ENCODE data around the gene LRRC8E. TPM values are rescaled to one million over a fixed set of nuclear protein-coding genes. Genes with fewer than 3 reads are reported as not detected.
"Not testable (repeated sequence)": the region's sequence is repeated elsewhere in the genome, so short reads cannot be mapped to it uniquely, and the experiment has no call there.

LRRC8E gene
- total RNA-seq, 1 experiment from 2014 or later: 10.3 TPM

DNA sequence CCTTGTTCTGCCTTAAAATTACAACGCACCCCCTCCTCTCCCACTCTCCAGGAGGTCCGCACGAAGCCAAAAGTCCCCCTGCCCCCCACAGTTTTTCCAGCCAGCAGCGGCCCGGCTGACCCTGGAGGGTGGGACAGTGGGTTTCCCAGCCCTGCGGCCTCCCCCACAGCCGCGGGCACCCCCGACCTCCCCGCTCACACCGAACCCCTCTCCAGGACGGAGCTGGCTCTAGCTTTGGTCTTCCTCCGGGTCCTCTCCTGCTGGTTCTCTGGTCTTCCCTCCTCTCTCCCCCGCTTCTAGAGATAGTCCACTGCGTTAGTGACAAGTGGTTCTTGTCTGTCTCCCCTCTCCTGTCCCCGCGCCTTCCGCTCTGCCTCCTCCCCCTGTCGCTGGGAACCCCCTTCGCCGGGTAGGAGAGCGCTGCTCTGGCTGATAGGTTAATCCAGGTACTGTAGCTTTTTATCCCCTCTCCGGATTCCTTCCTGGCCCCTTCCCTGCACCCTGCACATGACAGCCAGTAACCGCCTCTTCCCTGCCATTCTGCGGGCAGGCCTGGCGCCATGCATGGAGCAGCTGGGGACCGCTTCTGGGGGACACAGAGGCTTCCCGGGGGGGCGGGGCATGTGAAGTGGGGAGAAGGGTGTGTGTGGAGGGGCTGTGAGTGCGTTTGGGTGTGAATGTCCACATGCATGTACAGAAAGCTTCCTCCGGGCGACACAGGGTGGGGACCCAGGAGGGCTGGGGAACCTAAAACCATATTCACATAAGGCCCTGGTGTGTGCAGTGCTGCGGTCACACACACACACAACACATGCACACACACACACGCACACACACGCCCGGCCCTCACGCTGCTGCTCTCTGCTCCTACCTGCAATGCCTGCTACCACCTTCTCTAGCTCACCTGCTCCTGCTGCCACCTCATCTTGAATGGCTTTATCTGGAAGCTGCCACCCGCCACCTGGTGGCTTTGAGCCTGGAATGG, 31.3 kb upstream of the LRRC8E start:
- no peaks in the 10 kb centered on the region for H3K9me3 Mint-ChIP-seq (ENCODE audit: unreplicated experiment)
- CTCF ChIA-PET: interaction anchor here (0.6 to 2.4 kb wide), 5 partner anchors 8 to 468 kb away, joined by 3 to 7 read pairs (median 3); partner anchors contain the start of gene MAP2K7
- H3K27me3 Mint-ChIP-seq (ENCODE audit: insufficient read depth, unreplicated experiment): no peaks in the 10 kb centered on the region
- TF ChIP-seq, protein P1, sequence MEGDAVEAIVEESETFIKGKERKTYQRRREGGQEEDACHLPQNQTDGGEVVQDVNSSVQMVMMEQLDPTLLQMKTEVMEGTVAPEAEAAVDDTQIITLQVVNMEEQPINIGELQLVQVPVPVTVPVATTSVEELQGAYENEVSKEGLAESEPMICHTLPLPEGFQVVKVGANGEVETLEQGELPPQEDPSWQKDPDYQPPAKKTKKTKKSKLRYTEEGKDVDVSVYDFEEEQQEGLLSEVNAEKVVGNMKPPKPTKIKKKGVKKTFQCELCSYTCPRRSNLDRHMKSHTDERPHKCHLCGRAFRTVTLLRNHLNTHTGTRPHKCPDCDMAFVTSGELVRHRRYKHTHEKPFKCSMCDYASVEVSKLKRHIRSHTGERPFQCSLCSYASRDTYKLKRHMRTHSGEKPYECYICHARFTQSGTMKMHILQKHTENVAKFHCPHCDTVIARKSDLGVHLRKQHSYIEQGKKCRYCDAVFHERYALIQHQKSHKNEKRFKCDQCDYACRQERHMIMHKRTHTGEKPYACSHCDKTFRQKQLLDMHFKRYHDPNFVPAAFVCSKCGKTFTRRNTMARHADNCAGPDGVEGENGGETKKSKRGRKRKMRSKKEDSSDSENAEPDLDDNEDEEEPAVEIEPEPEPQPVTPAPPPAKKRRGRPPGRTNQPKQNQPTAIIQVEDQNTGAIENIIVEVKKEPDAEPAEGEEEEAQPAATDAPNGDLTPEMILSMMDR (IDR thresholded peaks at IDR 0.05; ENCODE audit: unreplicated experiment): no peak
- no peaks in the 10 kb centered on the region for H3K4me1 Mint-ChIP-seq (ENCODE audit: insufficient read depth, unreplicated experiment)
- no TSS peak for BruUV-seq (replicated peaks)
- H3K36me3 Mint-ChIP-seq (ENCODE audit: insufficient read depth, unreplicated experiment): no peaks in the 10 kb centered on the region
- POLR2A ChIA-PET: interaction anchor here (0.6 kb wide), 1 partner anchor 8 kb away, joined by 4 read pairs; no protein-coding TSS in a partner anchor
- intact Hi-C loops (cut with micrococcal nuclease): loop anchor here (10.0 kb wide), 1 partner anchor 148 kb away; the partner anchor contains the start of gene ELAVL1
- no peak overlapping the region for H3K27ac Mint-ChIP-seq (ENCODE audit: low read depth, unreplicated experiment)
- no peak overlapping the region for H3K4me3 Mint-ChIP-seq (ENCODE audit: unreplicated experiment)
- no peak for DNase-seq (ENCODE audit: unreplicated experiment)

DNA sequence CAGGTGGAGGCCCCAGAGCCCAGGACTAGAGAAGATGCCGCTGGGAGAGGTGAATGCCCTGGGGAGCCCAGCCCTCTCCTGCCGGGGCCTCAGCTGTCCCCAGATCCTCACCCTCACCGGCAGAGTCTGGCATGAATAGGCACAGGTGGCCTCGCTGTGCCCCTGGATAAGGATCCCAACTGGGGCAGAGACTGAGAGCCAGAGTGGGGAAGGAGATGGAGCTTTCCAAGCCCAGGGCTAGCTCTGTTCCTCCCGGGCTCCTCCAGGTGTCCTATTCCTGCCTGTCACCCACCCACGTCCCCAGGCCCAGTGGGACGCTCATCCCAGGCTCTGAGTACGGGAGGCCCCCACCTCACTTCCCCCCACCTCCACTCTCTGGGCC, 30.6 kb upstream of the LRRC8E start:
- CTCF ChIA-PET: interaction anchor here (0.6 to 2.4 kb wide), 6 partner anchors 9 to 467 kb away, joined by 3 to 7 read pairs (median 4); partner anchors contain the start of gene MAP2K7
- TF ChIP-seq, protein P1 (IDR thresholded peaks at IDR 0.05; ENCODE audit: unreplicated experiment): no peak
- Mint-ChIP-seq H3K27me3 (ENCODE audit: insufficient read depth, unreplicated experiment) (no peaks in the 10 kb centered on the region), H3K9me3 (ENCODE audit: unreplicated experiment) (no peaks in the 10 kb centered on the region), H3K4me1 (ENCODE audit: insufficient read depth, unreplicated experiment) (no peaks in the 10 kb centered on the region), H3K36me3 (ENCODE audit: insufficient read depth, unreplicated experiment) (no peaks in the 10 kb centered on the region), H3K27ac (ENCODE audit: low read depth, unreplicated experiment) (no peak overlapping the region), H3K4me3 (ENCODE audit: unreplicated experiment) (no peak overlapping the region)
- no peak for DNase-seq (ENCODE audit: unreplicated experiment)
- intact Hi-C loops (cut with micrococcal nuclease): loop anchor here (10.0 kb wide), 1 partner anchor 147 kb away; the partner anchor contains the start of gene ELAVL1
- BruUV-seq (replicated peaks): no TSS peak
- POLR2A ChIA-PET: no interaction called here

DNA sequence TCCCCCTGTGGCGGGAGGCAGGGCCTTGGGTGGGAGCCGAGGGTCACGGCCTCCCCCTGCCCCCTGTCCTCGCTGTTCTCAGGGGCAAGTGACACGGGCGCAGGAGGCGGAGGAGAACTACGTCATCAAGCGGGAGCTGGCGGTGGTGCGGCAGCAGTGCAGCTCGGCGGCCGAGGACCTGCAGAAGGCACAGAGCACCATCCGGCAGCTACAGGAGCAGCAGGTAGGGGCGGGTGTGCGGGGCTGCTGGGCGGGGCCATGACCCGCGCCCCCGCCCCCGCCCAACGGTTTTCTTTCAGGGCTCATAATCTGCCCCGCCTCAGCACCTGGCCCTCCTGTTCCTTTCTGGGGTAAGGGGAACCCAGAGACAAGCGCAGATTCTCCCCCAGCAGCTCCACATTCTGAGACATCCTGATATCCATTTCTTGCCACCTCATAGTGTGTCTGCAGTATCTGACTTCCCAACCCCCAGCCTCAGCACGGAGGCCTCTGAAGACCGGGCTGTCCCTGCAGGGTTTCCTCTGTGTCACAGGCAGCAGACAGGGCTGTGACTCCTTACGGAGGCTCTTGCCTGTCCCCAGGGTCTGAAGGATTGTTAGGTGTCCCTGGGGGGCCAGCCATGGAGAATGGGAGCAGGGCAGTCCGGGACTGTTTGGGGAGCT, 30.1 kb upstream of the LRRC8E start:
- no peaks in the 10 kb centered on the region for H3K9me3 Mint-ChIP-seq (ENCODE audit: unreplicated experiment)

DNA sequence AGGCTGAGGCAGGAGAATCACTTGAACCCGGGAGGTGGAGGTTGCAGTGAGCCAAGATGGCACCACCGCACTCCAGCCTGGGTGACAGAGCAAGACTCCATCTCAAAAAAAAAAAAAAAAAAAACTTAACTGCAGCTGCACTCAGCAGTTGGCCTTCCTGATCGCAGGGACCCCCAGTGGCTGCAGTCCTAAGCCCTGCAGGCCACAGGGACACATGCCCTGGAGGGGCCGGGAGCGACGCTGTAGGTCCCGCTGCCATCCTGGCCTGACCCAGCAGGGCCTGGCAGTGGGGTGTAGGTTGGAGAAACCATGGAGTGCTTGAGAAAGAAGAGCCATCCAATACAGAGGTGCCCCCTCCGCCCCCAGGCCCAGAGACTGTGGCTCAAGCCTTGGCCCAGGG, 29.2 kb upstream of the LRRC8E start:
- H3K4me1 Mint-ChIP-seq (ENCODE audit: insufficient read depth, unreplicated experiment); H3K27me3 Mint-ChIP-seq (ENCODE audit: insufficient read depth, unreplicated experiment); H3K9me3 Mint-ChIP-seq (ENCODE audit: unreplicated experiment); H3K27ac Mint-ChIP-seq (ENCODE audit: low read depth, unreplicated experiment); DNase-seq (ENCODE audit: unreplicated experiment); POLR2A ChIA-PET; H3K4me3 Mint-ChIP-seq (ENCODE audit: unreplicated experiment); BruUV-seq (replicated peaks); H3K36me3 Mint-ChIP-seq (ENCODE audit: insufficient read depth, unreplicated experiment): not testable (repeated sequence)
- CTCF ChIA-PET: interaction anchor here (0.8 to 2.4 kb wide), 5 partner anchors 10 to 44 kb away, joined by 3 to 7 read pairs (median 3); partner anchors contain the start of gene MAP2K7
- intact Hi-C loops (cut with micrococcal nuclease): loop anchor here (10.0 kb wide), 1 partner anchor 146 kb away; the partner anchor contains the start of gene ELAVL1

More for the DNA sequence above, 30.1 kb upstream of the LRRC8E start:
- DNase-seq (ENCODE audit: unreplicated experiment): no peak
- no peaks in the 10 kb centered on the region for H3K27me3 Mint-ChIP-seq (ENCODE audit: insufficient read depth, unreplicated experiment)
- H3K36me3 Mint-ChIP-seq (ENCODE audit: insufficient read depth, unreplicated experiment): no peaks in the 10 kb centered on the region
- no TSS peak for BruUV-seq (replicated peaks)
- no peak overlapping the region for H3K4me3 Mint-ChIP-seq (ENCODE audit: unreplicated experiment)
- POLR2A ChIA-PET: no interaction called here
- CTCF ChIA-PET: interaction anchor here (0.8 to 2.4 kb wide), 6 partner anchors 9 to 46 kb away, joined by 3 to 7 read pairs (median 4); partner anchors contain the start of gene MAP2K7
- intact Hi-C loops (cut with micrococcal nuclease): loop anchor here (10.0 kb wide), 1 partner anchor 147 kb away; the partner anchor contains the start of gene ELAVL1
- TF ChIP-seq, protein P1 (IDR thresholded peaks at IDR 0.05; ENCODE audit: unreplicated experiment): no peak
- H3K4me1 Mint-ChIP-seq (ENCODE audit: insufficient read depth, unreplicated experiment): no peaks in the 10 kb centered on the region
- no peak overlapping the region for H3K27ac Mint-ChIP-seq (ENCODE audit: low read depth, unreplicated experiment)

Measured in MCF 10A (cell line).